ENCODE results near the gene COL6A1. TPM values are rescaled to one million over a fixed set of nuclear protein-coding genes. Genes with fewer than 3 reads are reported as not detected.

Gene COL6A1
- total and polyA plus RNA-seq, 2 experiments from 2014 or later = 245 to 605 TPM

DNA sequence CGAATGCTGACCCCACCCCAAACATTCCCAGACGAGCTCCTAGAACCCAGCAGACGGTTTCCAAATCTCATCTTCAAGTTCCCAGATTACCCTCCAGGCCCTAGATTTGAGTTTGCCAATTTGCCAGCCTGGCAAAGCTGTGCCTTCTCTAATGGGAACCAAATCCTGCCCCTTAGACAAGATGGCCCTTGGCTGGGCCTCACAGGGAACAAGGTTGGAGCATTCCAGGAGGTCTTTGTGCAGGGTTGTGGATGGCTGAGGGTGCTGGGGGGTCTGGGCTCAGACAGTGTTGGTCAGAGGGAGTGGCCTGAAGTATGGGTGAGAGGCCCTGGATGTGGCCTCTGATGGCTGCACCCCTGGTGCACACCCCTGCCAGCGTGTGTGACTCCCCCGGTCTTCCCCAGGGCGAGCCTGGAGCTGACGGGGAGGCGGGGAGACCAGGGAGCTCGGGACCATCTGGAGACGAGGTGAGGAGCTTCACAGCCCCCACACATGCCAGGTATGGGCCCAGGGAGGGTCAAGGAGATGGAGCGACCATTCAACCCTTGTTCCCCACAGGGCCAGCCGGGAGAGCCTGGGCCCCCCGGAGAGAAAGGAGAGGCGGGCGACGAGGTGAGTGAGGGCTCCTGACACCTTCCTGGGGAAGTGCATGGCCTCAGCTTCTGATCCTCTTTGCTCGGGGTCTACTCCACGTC is 10.2 kb downstream of the COL6A1 start:
- no peak overlapping the region for H3K4me3 ChIP-seq
- H3K9me3 ChIP-seq (ENCODE audit: low read depth) = no peaks in the 10 kb centered on the region
- H3K36me3 ChIP-seq = peaks cover 18% of the 10 kb centered on the region
- no peaks in the 10 kb centered on the region for H3K27me3 ChIP-seq
- H3K27ac ChIP-seq = no peak overlapping the region
- DNase-seq (ENCODE audit: low read depth in 1 of 2, low spot score in 1 of 2) = no peak
- TF ChIP-seq, protein P1, sequence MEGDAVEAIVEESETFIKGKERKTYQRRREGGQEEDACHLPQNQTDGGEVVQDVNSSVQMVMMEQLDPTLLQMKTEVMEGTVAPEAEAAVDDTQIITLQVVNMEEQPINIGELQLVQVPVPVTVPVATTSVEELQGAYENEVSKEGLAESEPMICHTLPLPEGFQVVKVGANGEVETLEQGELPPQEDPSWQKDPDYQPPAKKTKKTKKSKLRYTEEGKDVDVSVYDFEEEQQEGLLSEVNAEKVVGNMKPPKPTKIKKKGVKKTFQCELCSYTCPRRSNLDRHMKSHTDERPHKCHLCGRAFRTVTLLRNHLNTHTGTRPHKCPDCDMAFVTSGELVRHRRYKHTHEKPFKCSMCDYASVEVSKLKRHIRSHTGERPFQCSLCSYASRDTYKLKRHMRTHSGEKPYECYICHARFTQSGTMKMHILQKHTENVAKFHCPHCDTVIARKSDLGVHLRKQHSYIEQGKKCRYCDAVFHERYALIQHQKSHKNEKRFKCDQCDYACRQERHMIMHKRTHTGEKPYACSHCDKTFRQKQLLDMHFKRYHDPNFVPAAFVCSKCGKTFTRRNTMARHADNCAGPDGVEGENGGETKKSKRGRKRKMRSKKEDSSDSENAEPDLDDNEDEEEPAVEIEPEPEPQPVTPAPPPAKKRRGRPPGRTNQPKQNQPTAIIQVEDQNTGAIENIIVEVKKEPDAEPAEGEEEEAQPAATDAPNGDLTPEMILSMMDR (IDR thresholded peaks at IDR 0.05; ENCODE audit: low read depth, low read length) = no peak
- no peaks in the 10 kb centered on the region for H3K4me1 ChIP-seq (ENCODE audit: low read depth)

DNA sequence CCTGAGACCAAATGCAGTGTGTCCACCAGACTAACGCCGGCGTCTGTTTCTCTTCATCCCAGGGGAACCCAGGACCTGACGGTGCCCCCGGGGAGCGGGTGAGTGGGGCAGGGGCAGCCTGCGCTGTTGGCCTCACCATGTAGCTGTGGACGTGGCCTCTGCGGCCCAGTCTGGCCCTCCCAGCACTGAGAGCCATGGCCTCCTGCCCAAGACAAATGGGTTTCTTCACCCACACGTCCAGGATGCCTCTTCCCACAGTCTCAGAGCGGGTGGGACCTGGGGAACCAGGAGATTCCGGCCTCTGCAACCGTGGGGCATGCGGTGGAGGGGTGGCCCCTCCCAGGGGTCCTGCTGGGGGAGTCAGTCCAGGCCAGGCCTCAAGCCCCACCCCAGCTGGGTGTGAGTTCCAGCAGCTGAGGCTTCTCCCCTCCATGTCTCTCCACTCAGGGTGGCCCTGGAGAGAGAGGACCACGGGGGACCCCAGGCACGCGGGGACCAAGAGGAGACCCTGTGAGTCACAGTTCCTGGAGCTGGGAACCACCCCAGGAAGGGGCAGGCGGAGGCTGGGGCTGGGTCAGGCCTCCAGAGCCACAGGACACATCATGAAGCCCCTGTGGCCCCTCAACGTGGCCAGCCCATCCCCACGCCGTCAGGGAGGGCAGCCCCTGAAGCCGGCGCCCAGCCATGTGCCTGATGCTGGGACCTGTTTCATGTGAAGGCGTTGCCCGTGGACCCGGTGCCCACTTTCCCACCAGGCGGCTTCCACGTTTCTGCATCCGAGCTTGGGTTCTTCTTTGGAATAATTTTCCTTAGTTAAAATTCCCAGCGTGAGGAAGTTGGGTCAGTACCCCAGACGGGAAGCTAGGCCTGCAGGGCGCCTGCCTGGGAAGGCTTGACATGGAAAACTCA is 11.0 kb downstream of the COL6A1 start:
- no peak for DNase-seq (ENCODE audit: low read depth in 1 of 2, low spot score in 1 of 2)
- Histone ChIP-seq H3K27ac (no peak overlapping the region), H3K4me3 (no peak overlapping the region)

DNA sequence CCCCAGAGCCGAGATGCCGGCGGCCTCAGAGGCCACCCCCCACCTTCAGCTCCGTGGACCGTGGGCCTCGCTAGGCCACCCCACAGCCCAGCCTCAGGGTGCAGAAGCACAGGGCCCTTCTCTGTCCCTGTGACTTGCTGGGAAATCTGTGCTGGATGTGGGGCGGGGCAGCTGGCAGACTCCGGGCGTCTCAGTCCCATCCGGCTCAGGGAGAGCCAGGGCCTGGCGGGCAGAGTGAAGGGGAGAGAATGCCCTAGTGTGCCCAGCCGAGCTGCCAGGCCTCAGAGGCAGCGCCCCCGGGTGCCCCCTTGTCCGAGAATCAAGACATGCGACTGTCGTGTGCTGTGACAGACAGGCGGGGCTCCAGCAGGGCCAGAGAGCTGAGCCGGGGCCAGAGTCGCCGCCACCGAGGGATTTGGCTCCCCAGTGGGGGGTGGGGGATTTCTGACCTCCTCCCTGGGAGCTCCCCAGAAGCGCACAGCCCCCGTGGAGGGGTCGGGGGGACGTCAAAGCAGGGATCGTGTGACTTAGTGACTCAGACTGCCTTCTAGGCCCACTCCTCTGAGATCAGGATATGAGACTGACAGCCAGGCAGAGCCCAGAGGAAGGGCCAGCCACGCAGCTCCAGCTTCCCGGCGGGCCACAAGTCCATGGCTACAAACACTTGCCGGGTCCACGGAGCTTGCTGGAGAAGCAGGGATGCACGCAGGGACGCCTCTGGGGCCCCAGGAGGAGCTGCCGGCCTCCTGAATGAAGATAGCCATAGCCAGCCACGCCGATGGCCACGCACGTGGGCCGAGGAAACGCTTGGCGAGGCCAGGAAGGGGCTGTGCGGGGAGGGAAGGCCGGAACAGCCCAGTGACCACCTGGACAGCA is 11.9 kb downstream of the COL6A1 start:
- H3K36me3 ChIP-seq = peaks cover 26% of the 10 kb centered on the region
- H3K27me3 ChIP-seq = no peaks in the 10 kb centered on the region
- H3K4me1 ChIP-seq (ENCODE audit: low read depth) = no peaks in the 10 kb centered on the region
- no peak for DNase-seq (ENCODE audit: low read depth in 1 of 2, low spot score in 1 of 2)
- no peaks in the 10 kb centered on the region for H3K9me3 ChIP-seq (ENCODE audit: low read depth)
- H3K27ac ChIP-seq = no peak overlapping the region
- TF ChIP-seq, protein P1 (IDR thresholded peaks at IDR 0.05; ENCODE audit: low read depth, low read length) = no peak
- H3K4me3 ChIP-seq = no peak overlapping the region

More for the DNA sequence above, 11.0 kb downstream of the COL6A1 start:
- Histone ChIP-seq H3K36me3 (peaks cover 17% of the 10 kb centered on the region), H3K9me3 (ENCODE audit: low read depth) (no peaks in the 10 kb centered on the region), H3K27me3 (no peaks in the 10 kb centered on the region), H3K4me1 (ENCODE audit: low read depth) (no peaks in the 10 kb centered on the region)
- TF ChIP-seq, protein P1 (IDR thresholded peaks at IDR 0.05; ENCODE audit: low read depth, low read length) = no peak

DNA sequence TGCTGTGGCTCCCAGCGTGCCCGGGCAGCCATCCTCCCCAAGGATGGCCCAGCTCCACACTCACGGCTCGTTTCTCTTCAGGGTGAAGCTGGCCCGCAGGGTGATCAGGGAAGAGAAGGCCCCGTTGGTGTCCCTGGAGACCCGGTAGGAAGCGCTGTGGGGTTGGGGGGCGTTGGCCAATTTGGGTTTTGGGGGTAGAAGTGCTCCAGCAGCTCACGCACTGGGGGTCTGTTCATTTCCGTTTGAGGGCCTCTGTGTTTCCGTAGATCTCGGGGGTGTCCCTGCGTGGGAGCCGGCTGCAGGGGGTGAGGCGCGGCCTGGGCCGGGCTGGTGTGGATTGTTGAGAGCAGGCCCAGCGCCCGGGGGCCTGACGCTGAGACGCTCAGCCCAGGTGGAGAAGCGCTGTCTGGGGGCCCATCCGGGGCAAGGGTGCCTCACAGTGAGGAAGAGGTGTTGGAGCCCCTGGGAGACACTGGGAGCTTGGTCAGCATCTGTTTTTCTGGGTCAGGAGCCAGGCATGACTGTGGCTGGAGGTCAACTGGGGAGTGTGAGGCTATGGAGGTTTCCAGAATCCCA is 12.6 kb downstream of the COL6A1 start:
- Histone ChIP-seq H3K27me3 (no peaks in the 10 kb centered on the region), H3K9me3 (ENCODE audit: low read depth) (no peaks in the 10 kb centered on the region), H3K4me3 (no peak overlapping the region), H3K4me1 (ENCODE audit: low read depth) (no peaks in the 10 kb centered on the region), H3K36me3 (peaks cover 28% of the 10 kb centered on the region), H3K27ac (no peak overlapping the region)
- no peak for DNase-seq (ENCODE audit: low read depth in 1 of 2, low spot score in 1 of 2)
- TF ChIP-seq, protein P1 (IDR thresholded peaks at IDR 0.05; ENCODE audit: low read depth, low read length) = no peak

Measured in cardiac muscle cell (in vitro differentiated cells and primary cell).